H9 (cell line): ENCODE measurements around the gene RBFOX1. TPM values are rescaled to one million over a fixed set of nuclear protein-coding genes. Genes with fewer than 3 reads are reported as not detected.

Source experiments
- DNase-seq: peaks from one replicate; pipeline ENCODE4 v3.0.0-alpha.2; 2017
- H2AFZ ChIP-seq: one replicate; pipeline ENCODE4 v1.6.1; 2013; ENCODE audit warnings: mild to moderate bottlenecking, low read length, control low read depth, moderate library complexity
- H2AK5ac ChIP-seq: 2 replicates; pipeline ENCODE4 v1.6.1; 2013; ENCODE audit warnings: low read length, control low read depth, mixed read lengths; ENCODE audit not compliant: insufficient read length
- H2BK120ac ChIP-seq: one replicate; pipeline ENCODE4 v1.6.1; 2013; ENCODE audit warnings: low read depth, mild to moderate bottlenecking, low read length, control low read depth, inconsistent platforms; ENCODE audit not compliant: poor library complexity, severe bottlenecking
- H2BK12ac ChIP-seq: 2 replicates; pipeline ENCODE4 v1.6.1; 2013; ENCODE audit warnings: low read length, control low read depth, mixed read lengths, low read depth; ENCODE audit not compliant: insufficient read length
- H2BK15ac ChIP-seq: 2 replicates; pipeline ENCODE4 v1.6.1; 2013; ENCODE audit warnings: low read depth, low read length, control low read depth
- H2BK20ac ChIP-seq: one replicate; pipeline ENCODE4 v1.6.1; 2013; ENCODE audit warnings: low read depth, mild to moderate bottlenecking, low read length, control low read depth, inconsistent platforms; ENCODE audit not compliant: poor library complexity, severe bottlenecking
- H2BK5ac ChIP-seq: 2 replicates; pipeline ENCODE4 v1.6.1; 2013; ENCODE audit warnings: low read length, control low read depth, mixed read lengths; ENCODE audit not compliant: insufficient read length
- H3K14ac ChIP-seq: 2 replicates; pipeline ENCODE4 v1.6.1; 2013; ENCODE audit warnings: low read length, control low read depth; ENCODE audit not compliant: insufficient read depth
- H3K18ac ChIP-seq: 2 replicates; pipeline ENCODE4 v1.6.1; 2013; ENCODE audit warnings: low read depth, mild to moderate bottlenecking, mixed read lengths, low read length, control low read depth; ENCODE audit not compliant: insufficient read length
- H3K23ac ChIP-seq: 2 replicates; pipeline ENCODE4 v1.6.1; 2013; ENCODE audit warnings: low read length, control low read depth, mixed read lengths, low read depth; ENCODE audit not compliant: insufficient read length
- H3K23me2 ChIP-seq: 2 replicates; pipeline ENCODE4 v1.6.1; 2013; ENCODE audit warnings: low read depth, mild to moderate bottlenecking, mixed read lengths, low read length, control low read depth; ENCODE audit not compliant: insufficient read length, poor library complexity, severe bottlenecking
- H3K27ac ChIP-seq: 2 replicates; pipeline ENCODE4 v1.5.1; 2013; ENCODE audit warnings: low read length, control low read depth, mixed read lengths, low read depth; ENCODE audit not compliant: insufficient read length
- H3K27me3 ChIP-seq: 2 replicates; pipeline ENCODE4 v1.6.1; 2013; ENCODE audit warnings: low read length, control low read depth, inconsistent platforms; ENCODE audit not compliant: insufficient read depth
- H3K4ac ChIP-seq: 2 replicates; pipeline ENCODE4 v1.6.1; 2013; ENCODE audit warnings: low read depth, mild to moderate bottlenecking, control low read depth, inconsistent platforms, low read length, moderate library complexity
- H3K4me1 ChIP-seq: 2 replicates; pipeline ENCODE4 v1.6.1; 2013; ENCODE audit warnings: low read length, control low read depth, inconsistent platforms; ENCODE audit not compliant: insufficient read depth
- H3K4me2 ChIP-seq: 2 replicates; pipeline ENCODE4 v1.6.1; 2013; ENCODE audit warnings: low read length, control low read depth, mixed read lengths; ENCODE audit not compliant: insufficient read length, insufficient read depth
- H3K56ac ChIP-seq: 2 replicates; pipeline ENCODE4 v1.6.1; 2013; ENCODE audit warnings: low read depth, mild to moderate bottlenecking, mixed read lengths, low read length, control low read depth; ENCODE audit not compliant: insufficient read length
- H3K79me1 ChIP-seq: 2 replicates; pipeline ENCODE4 v1.6.1; 2013; ENCODE audit warnings: low read depth, mild to moderate bottlenecking, moderate library complexity, low read length, control low read depth, inconsistent platforms; ENCODE audit not compliant: insufficient read depth, poor library complexity, severe bottlenecking
- H3K79me2 ChIP-seq: 2 replicates; pipeline ENCODE4 v1.6.1; 2013; ENCODE audit warnings: low read length, control low read depth, inconsistent platforms; ENCODE audit not compliant: insufficient read depth
- H3K9ac ChIP-seq: 2 replicates; pipeline ENCODE4 v1.6.1; 2013; ENCODE audit warnings: low read length, control low read depth, mixed read lengths; ENCODE audit not compliant: insufficient read length; ENCODE audit errors: extremely low read depth
- H3K9me3 ChIP-seq: one replicate; pipeline ENCODE4 v1.6.1; 2013; ENCODE audit warnings: low read depth, low read length, inconsistent platforms; ENCODE audit not compliant: control insufficient read depth
- H3T11ph ChIP-seq: one replicate; pipeline ENCODE4 v1.6.1; 2013; ENCODE audit warnings: mild to moderate bottlenecking, low read length, control low read depth, inconsistent platforms
- H4K20me1 ChIP-seq: one replicate; pipeline ENCODE4 v1.6.1; 2013; ENCODE audit not compliant: control insufficient read depth, insufficient read length, insufficient read depth
- H4K5ac ChIP-seq: 2 replicates; pipeline ENCODE4 v1.6.1; 2013; ENCODE audit warnings: low read depth, mild to moderate bottlenecking, mixed read lengths, low read length, control low read depth; ENCODE audit not compliant: insufficient read length
- H4K8ac ChIP-seq: replicated peaks from 2 replicates; pipeline ENCODE4 v1.6.1; 2013; ENCODE audit warnings: low read length, control low read depth, mixed read lengths, low read depth; ENCODE audit not compliant: insufficient read length
- H4K91ac ChIP-seq: 2 replicates; pipeline ENCODE4 v1.6.1; 2013; ENCODE audit warnings: low read depth, mild to moderate bottlenecking, moderate library complexity, mixed read lengths, low read length, control low read depth; ENCODE audit not compliant: insufficient read length
- H3K27ac Mint-ChIP-seq, 3 experiments: 2 replicates in 2 of 3; 3 replicates in 1 of 3; pipeline ENCODE4 v1.8.0; 2020 to 2021; ENCODE audit warnings: mixed read lengths in 3 of 3, mild to moderate bottlenecking in 1 of 3, moderate library complexity in 1 of 3
- H3K27me3 Mint-ChIP-seq: 2 replicates; pipeline ENCODE4 v1.8.0; 2021; ENCODE audit warnings: low read depth, mild to moderate bottlenecking, moderate library complexity, mixed read lengths
- H3K36me3 Mint-ChIP-seq, 3 experiments: 2 replicates in 2 of 3; 3 replicates in 1 of 3; pipeline ENCODE4 v1.8.0; 2020 to 2021; ENCODE audit warnings: low read depth in 3 of 3, mixed read lengths in 3 of 3; ENCODE audit not compliant: insufficient read depth in 1 of 3
- H3K4me1 Mint-ChIP-seq, 2 experiments: 2 replicates each; pipeline ENCODE4 v1.8.0; 2020; ENCODE audit warnings: mixed read lengths in 2 of 2
- H3K4me3 Mint-ChIP-seq, 2 experiments: 2 replicates in 1 of 2; 3 replicates in 1 of 2; pipeline ENCODE4 v1.8.0; 2020 to 2021; ENCODE audit warnings: mild to moderate bottlenecking in 2 of 2, mixed read lengths in 2 of 2, moderate library complexity in 1 of 2
- H3K9me3 Mint-ChIP-seq, 2 experiments: 2 replicates in 1 of 2; 3 replicates in 1 of 2; pipeline ENCODE4 v1.8.0; 2020; ENCODE audit warnings: mild to moderate bottlenecking in 2 of 2, mixed read lengths in 2 of 2, moderate library complexity in 1 of 2
- WGBS: extraction: QIAGEN DNeasy Blood & Tissue Kit; methylation state at CpG from one replicate; pipeline ENCODE4 v1.1.7; 2013; ENCODE audit warnings: missing lambda C conversion rate, low lambda C conversion rate, mixed read lengths; ENCODE audit not compliant: insufficient read length; ENCODE audit errors: extremely low coverage; 5-methylcytosine and 5-hydroxymethylcytosine counted together
- total RNA-seq: library from RNA; stranded (reverse); gene quantifications from 2 replicates; pipeline ENCODE4 v1.2.1, GENCODE V29; 2021
- TF ChIP-seq, protein P1 (sequence below): fragments of 200-600 bp; sonication (generic); conservative IDR thresholded peaks from 3 replicates; pipeline ENCODE4 v1.8.0; 2021; ENCODE audit warnings: antibody characterized with exemption, mild to moderate bottlenecking

RBFOX1 gene
- total RNA-seq, 1 experiment from 2014 or later: 2.0 TPM

DNA sequence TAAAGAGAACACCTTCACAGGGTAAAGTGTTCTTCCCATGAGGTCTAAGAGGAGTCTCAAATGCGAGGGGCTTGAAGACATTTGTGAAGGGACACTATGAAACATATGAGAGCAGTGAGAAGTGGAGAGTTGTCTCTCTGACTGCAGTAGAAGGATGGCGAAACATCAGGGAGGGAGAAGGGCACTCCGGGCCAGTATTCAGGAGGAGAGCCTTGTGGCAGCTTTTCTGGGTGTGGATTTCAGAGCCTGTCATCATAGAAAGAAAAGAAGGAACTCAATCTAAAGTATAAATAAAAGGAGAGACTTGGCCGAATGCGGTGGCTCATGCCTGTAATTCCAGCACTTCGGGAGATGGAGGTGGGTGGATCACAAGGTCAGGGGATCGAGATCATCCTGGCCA is 117.2 kb downstream of the RBFOX1 start:
- no peak overlapping the region for H3K27ac Mint-ChIP-seq
- H3K9ac ChIP-seq: no peak overlapping the region
- TF ChIP-seq, protein P1, sequence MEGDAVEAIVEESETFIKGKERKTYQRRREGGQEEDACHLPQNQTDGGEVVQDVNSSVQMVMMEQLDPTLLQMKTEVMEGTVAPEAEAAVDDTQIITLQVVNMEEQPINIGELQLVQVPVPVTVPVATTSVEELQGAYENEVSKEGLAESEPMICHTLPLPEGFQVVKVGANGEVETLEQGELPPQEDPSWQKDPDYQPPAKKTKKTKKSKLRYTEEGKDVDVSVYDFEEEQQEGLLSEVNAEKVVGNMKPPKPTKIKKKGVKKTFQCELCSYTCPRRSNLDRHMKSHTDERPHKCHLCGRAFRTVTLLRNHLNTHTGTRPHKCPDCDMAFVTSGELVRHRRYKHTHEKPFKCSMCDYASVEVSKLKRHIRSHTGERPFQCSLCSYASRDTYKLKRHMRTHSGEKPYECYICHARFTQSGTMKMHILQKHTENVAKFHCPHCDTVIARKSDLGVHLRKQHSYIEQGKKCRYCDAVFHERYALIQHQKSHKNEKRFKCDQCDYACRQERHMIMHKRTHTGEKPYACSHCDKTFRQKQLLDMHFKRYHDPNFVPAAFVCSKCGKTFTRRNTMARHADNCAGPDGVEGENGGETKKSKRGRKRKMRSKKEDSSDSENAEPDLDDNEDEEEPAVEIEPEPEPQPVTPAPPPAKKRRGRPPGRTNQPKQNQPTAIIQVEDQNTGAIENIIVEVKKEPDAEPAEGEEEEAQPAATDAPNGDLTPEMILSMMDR: no peak

More for the DNA sequence above, 117.2 kb downstream of the RBFOX1 start:
- Mint-ChIP-seq H3K4me3 (no peak overlapping the region), H3K36me3 (peaks cover 0 to 3% (median 3%) of the 10 kb centered on the region in 3 experiments; a peak in 2 of 7 replicates), H3K4me1 (peaks cover 21 to 24% of the 10 kb centered on the region in 2 experiments), H3K27me3 (no peaks in the 10 kb centered on the region), H3K9me3 (peaks cover 0 to 2% of the 10 kb centered on the region in 2 experiments; a peak in 2 of 5 replicates)
- Histone ChIP-seq H2BK20ac (no peak overlapping the region), H3T11ph (no peak overlapping the region), H2BK12ac (no peak overlapping the region), H3K56ac (no peak overlapping the region), H2BK120ac (no peak overlapping the region), H3K23ac (no peak overlapping the region), H3K79me2 (no peaks in the 10 kb centered on the region), H3K9me3 (no peaks in the 10 kb centered on the region), H3K27ac (no peak overlapping the region), H4K8ac (no peak overlapping the region), H2BK15ac (no peak overlapping the region), H3K27me3 (no peaks in the 10 kb centered on the region), H3K4me2 (no peak overlapping the region), H3K4ac (no peak overlapping the region), H3K23me2 (no peaks in the 10 kb centered on the region), H2BK5ac (no peak overlapping the region), H4K91ac (no peak overlapping the region), H4K20me1 (no peaks in the 10 kb centered on the region), H3K4me1 (peaks cover 3% of the 10 kb centered on the region; the same call in 1 of the 2 replicates), H2AK5ac (no peak overlapping the region), H3K79me1 (no peaks in the 10 kb centered on the region), H2AFZ (no peak overlapping the region), H3K14ac (no peak overlapping the region), H4K5ac (no peak overlapping the region), H3K18ac (no peak overlapping the region)
- no peak for DNase-seq
- WGBS: no CpG with 5 or more reads among the region's 7 CpGs
